Transverse colon (tissue), 4 donors: ENCODE measurements around the gene CILP. TPM values are rescaled to one million over a fixed set of nuclear protein-coding genes. Genes with fewer than 3 reads are reported as not detected.

Experiments used
- DNase-seq: peaks from one replicate; pipeline ENCODE4 v3.0.0-alpha.2; 2019
- H3K27ac ChIP-seq, 4 donors: fragments of 200-600 bp; sonication (generic); 2 replicates each; pipeline ENCODE4 v1.5.1; 2016 to 2018; ENCODE audit warnings: inconsistent platforms in 4 of 4
- H3K27me3 ChIP-seq: fragments of 200-600 bp; sonication (generic); 2 replicates; pipeline ENCODE4 v1.5.1; 2017; ENCODE audit warnings: inconsistent platforms
- H3K36me3 ChIP-seq, 4 donors: fragments of 200-600 bp; sonication (generic); 2 replicates each; pipeline ENCODE4 v1.5.1; 2017 to 2019; ENCODE audit warnings: inconsistent platforms in 4 of 4
- H3K4me1 ChIP-seq, 4 donors: fragments of 200-600 bp; sonication (generic); 2 replicates each; pipeline ENCODE4 v1.5.1; 2017 to 2020; ENCODE audit warnings: inconsistent platforms in 4 of 4
- H3K4me3 ChIP-seq, 4 donors: fragments of 200-600 bp; sonication (generic); 1 replicate in 1 of 4; 2 replicates in 3 of 4; pipeline versions ENCODE4 v1.5.1 to v1.6.1; 2017 to 2019; ENCODE audit warnings: inconsistent platforms in 4 of 4
- H3K9me3 ChIP-seq, 2 donors: fragments of 200-600 bp; sonication (generic); 2 replicates each; pipeline ENCODE4 v1.5.1; 2017 to 2019; ENCODE audit warnings: inconsistent platforms in 2 of 2
- CTCF ChIP-seq, 5 experiments: fragments of 200-600 bp in 3 of 5; fragments of 450-650 bp in 2 of 5; sonication (generic) in 3 of 5; IDR thresholded peaks; 1 replicate in 2 of 5; 2 replicates in 3 of 5; pipeline ENCODE4 v1.5.1; 2016 to 2017; ENCODE audit warnings: antibody characterized with exemption in 5 of 5, inconsistent platforms in 3 of 5, mild to moderate bottlenecking in 2 of 5, moderate library complexity in 1 of 5
- EP300 ChIP-seq: sonication (generic); formaldehyde crosslinking; IDR thresholded peaks from one replicate; pipeline ENCODE4 v1.6.1; 2017; ENCODE audit warnings: antibody characterized with exemption, low read depth
- POLR2A ChIP-seq: fragments of 450-650 bp; IDR thresholded peaks from one replicate; pipeline ENCODE4 v1.6.1; 2016; ENCODE audit warnings: antibody characterized with exemption, mild to moderate bottlenecking, moderate library complexity
- POLR2AphosphoS5 ChIP-seq, 3 donors: sonication (generic); formaldehyde crosslinking; IDR thresholded peaks; one replicate each; pipeline ENCODE4 v1.6.1; 2016; ENCODE audit warnings: antibody characterized with exemption in 3 of 3
- WGBS, 2 donors: methylation state at CpG; one replicate each; pipeline ENCODE4 v1.1.5; 2018; ENCODE audit warnings: low coverage in 1 of 2; 5-methylcytosine and 5-hydroxymethylcytosine counted together
- in situ Hi-C, 4 donors: fragments of 200-750 bp; cut with MboI; loops; one replicate each; pipeline versions ENCODE4 v1.15.0 to v1.15.1; 2017; ENCODE audit warnings: low sequenced_read_pairs in 3 of 4, low pct_ligation_motif_present in 1 of 4, low pct_unique_long_range_greater_than_20kb in 1 of 4
- intact Hi-C: fragments of 100-400 bp; cut with DNase I; formaldehyde crosslinking; loops from one replicate; pipeline ENCODE4 v1.15.1; 2023; ENCODE audit warnings: low total_unique reads
- total RNA-seq, 4 donors: library from RNA; depleted of rRNA; stranded (reverse); fragments of >200 nt; gene quantifications; one replicate each; pipeline ENCODE4 v1.1.0, GENCODE V29; 2016

CILP gene
- total RNA-seq, 4 donors from 2014 or later: 8.1 to 89.6 (median 18.5) TPM

- Histone ChIP-seq H3K27ac (no peak overlapping the region), H3K36me3 (no peaks in the 10 kb centered on the region), H3K4me3 (no peak overlapping the region), H3K9me3 (no peaks in the 10 kb centered on the region), H3K4me1 (peaks cover 0 to 6% (median 0%) of the 10 kb centered on the region in 4 donors), H3K27me3 (no peaks in the 10 kb centered on the region)
- no peak for DNase-seq
- in situ Hi-C loops: loop anchor here in 2 of 4 donors (10.0 kb wide), 1 partner anchor 68 kb away; no protein-coding TSS in a partner anchor
- WGBS, 2 donors: 94 to 100% methylated on average over 3 to 19 of the region's 19 CpGs
- TF ChIP-seq POLR2A (no peak), POLR2AphosphoS5 (IDR thresholded peaks at IDR 0.05) (no peak), EP300 (no peak), CTCF (IDR thresholded peaks at IDR 0.05) (no peak)
- intact Hi-C loops: no loop called here
These were observed 14.5 kb downstream of the CILP start for GRCh38 chr15:65196637-65197336.

- TF ChIP-seq POLR2AphosphoS5 (IDR thresholded peaks at IDR 0.05): no peak
- TF ChIP-seq EP300: no peak
- no peak for TF ChIP-seq POLR2A
- no peak for TF ChIP-seq CTCF (IDR thresholded peaks at IDR 0.05)
- intact Hi-C loops: no loop called here
- no peaks in the 10 kb centered on the region for H3K9me3 ChIP-seq
- in situ Hi-C loops: loop anchor here in 2 of 4 donors (10.0 kb wide), 1 partner anchor 69 kb away; no protein-coding TSS in a partner anchor
- H3K27ac ChIP-seq: peak overlapping the region; percentile 26 to 56 (median 46)
- H3K4me3 ChIP-seq: no peak overlapping the region
- DNase-seq: no peak
- no peaks in the 10 kb centered on the region for H3K27me3 ChIP-seq
- H3K36me3 ChIP-seq: no peaks in the 10 kb centered on the region
- H3K4me1 ChIP-seq: peaks cover 0 to 6% (median 0%) of the 10 kb centered on the region in 4 donors
- 65 to 73% methylated on average over 3 to 5 of the region's 5 CpGs for WGBS, 2 donors
These were observed 15.7 kb downstream of the CILP start for GRCh38 chr15:65195548-65195923.

- TF ChIP-seq POLR2AphosphoS5 (IDR thresholded peaks at IDR 0.05) (no peak), EP300 (no peak), CTCF (IDR thresholded peaks at IDR 0.05) (no peak), POLR2A (no peak)
- intact Hi-C loops (no loop called here), in situ Hi-C loops (loop anchor here in 2 of 4 donors (10.0 kb wide), 1 partner anchor 70 kb away; no protein-coding TSS in a partner anchor)
These were observed 16.3 kb downstream of the CILP start for GRCh38 chr15:65194826-65195547.

GRCh38 chr15:65192016-65192415, 19.3 kb downstream of the CILP start:
- in situ Hi-C loops (loop anchor here in 2 of 4 donors (10.0 kb wide), 1 partner anchor 73 kb away; no protein-coding TSS in a partner anchor), intact Hi-C loops (no loop called here)
- no peak for TF ChIP-seq EP300
- TF ChIP-seq POLR2AphosphoS5 (IDR thresholded peaks at IDR 0.05): no peak
- TF ChIP-seq POLR2A: no peak
- no peak for TF ChIP-seq CTCF (IDR thresholded peaks at IDR 0.05)
- no peaks in the 10 kb centered on the region for H3K9me3 ChIP-seq
- H3K4me1 ChIP-seq: peaks cover 0 to 6% (median 1%) of the 10 kb centered on the region in 4 donors
- H3K4me3 ChIP-seq: no peak overlapping the region
- no peak overlapping the region for H3K27ac ChIP-seq
- DNase-seq: no peak
- WGBS, 2 donors: 85 to 100% methylated on average over 1 to 5 of the region's 5 CpGs
- no peaks in the 10 kb centered on the region for H3K27me3 ChIP-seq
- no peaks in the 10 kb centered on the region for H3K36me3 ChIP-seq

More at GRCh38 chr15:65194826-65195547, 16.3 kb downstream of the CILP start:
- no peaks in the 10 kb centered on the region for H3K9me3 ChIP-seq
- peaks cover 0 to 6% (median 0%) of the 10 kb centered on the region in 4 donors for H3K4me1 ChIP-seq
- DNase-seq: no peak
- H3K27ac ChIP-seq: peak overlapping the region; percentile 26 to 56 (median 46)
- H3K27me3 ChIP-seq: no peaks in the 10 kb centered on the region
- WGBS, 2 donors: 48 to 66% methylated on average over 4 to 7 of the region's 7 CpGs
- no peaks in the 10 kb centered on the region for H3K36me3 ChIP-seq
- no peak overlapping the region for H3K4me3 ChIP-seq
